Epidermal melanocyte (primary cell): ENCODE data around the gene RAB31.

Experiments used
- DNase-seq: peaks from one replicate; pipeline ENCODE4 v3.0.0; 2011; ENCODE audit warnings: low spot score; ENCODE audit not compliant: insufficient read length

Gene RAB31

GRCh38 chr18:9737006-9737405 is 28.9 kb downstream of the RAB31 start:
- no peak for DNase-seq

GRCh38 chr18:9737472-9738121 is 29.5 kb downstream of the RAB31 start:
- no peak for DNase-seq

- DNase-seq = no peak
Observed at GRCh38 chr18:9738266-9738969, 30.3 kb downstream of the RAB31 start.

- DNase-seq = no peak
Observed at GRCh38 chr18:9739516-9739915, 31.4 kb downstream of the RAB31 start.

- DNase-seq = no peak
Observed at GRCh38 chr18:9740071-9740470, 32.0 kb downstream of the RAB31 start.

GRCh38 chr18:9741406-9741792 is 33.3 kb downstream of the RAB31 start:
- no peak for DNase-seq

- no peak for DNase-seq
Observed at GRCh38 chr18:9741793-9742523, 33.9 kb downstream of the RAB31 start.

GRCh38 chr18:9742524-9743131 is 34.5 kb downstream of the RAB31 start:
- DNase-seq = no peak

GRCh38 chr18:9743200-9744016 is 35.3 kb downstream of the RAB31 start:
- no peak for DNase-seq

- no peak for DNase-seq
Observed at GRCh38 chr18:9746958-9747357, 38.9 kb downstream of the RAB31 start.

GRCh38 chr18:9749611-9750010 is 41.5 kb downstream of the RAB31 start:
- no peak for DNase-seq

GRCh38 chr18:9750112-9750511 is 42.0 kb downstream of the RAB31 start:
- no peak for DNase-seq

GRCh38 chr18:9750606-9751304 is 42.7 kb downstream of the RAB31 start:
- no peak for DNase-seq

GRCh38 chr18:9751371-9752031 is 43.4 kb downstream of the RAB31 start:
- no peak for DNase-seq

GRCh38 chr18:9753846-9754245 is 45.7 kb downstream of the RAB31 start:
- no peak for DNase-seq

- no peak for DNase-seq
Observed at GRCh38 chr18:9755110-9755509, 47.0 kb downstream of the RAB31 start.

- no peak for DNase-seq
Observed at GRCh38 chr18:9755615-9756014, 47.5 kb downstream of the RAB31 start.

GRCh38 chr18:9756271-9756932 is 48.3 kb downstream of the RAB31 start:
- no peak for DNase-seq

GRCh38 chr18:9756933-9757470 is 48.9 kb downstream of the RAB31 start:
- DNase-seq = no peak
